ENCODE data around the gene SLC25A23.
A peak's percentile ranks its signal among the peaks of the same experiment; 100 is the strongest.

SLC25A23 gene

DNA sequence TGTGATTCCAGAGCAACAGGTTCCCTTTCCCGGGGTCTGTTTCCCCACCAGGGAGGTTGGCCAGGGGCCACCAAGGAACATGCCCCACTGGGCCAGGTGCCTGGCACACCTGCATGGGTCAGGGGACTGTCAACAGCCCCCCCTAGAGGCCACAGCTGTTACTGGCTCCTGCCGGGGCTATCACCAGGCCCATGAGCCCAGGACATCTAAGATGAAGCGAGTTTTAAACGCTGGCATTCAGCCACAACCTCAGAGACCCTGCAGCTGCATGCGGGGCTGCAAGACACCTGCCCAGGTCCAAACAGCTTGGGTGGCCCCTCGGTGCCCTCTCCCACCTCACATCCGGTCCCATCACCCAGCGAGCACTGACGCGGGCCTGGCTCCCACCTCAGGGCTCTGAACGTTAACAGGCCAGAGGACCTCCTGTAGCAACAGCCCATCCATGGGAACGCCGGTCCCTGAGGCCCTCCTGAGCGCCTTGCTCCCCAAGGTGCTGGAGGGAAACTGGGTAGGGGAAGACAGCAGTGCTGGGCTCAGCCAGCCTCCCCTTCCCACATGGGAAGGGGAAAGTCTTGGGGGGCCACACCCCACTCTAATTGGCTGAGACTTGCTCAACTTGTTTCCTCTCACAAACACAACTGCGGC lies 47.0 kb downstream of the SLC25A23 start (continued):
- TF ChIP-seq ZNF626 (tag by site-specific recombination; IDR thresholded peaks at IDR 0.05) (no peak), KLF1 (tag by site-specific recombination; IDR thresholded peaks at IDR 0.05) (no peak), ZNF529 (tag by site-specific recombination; IDR thresholded peaks at IDR 0.05; ENCODE audit: insufficient replicate concordance) (no peak), ZNF623 (tag by site-specific recombination; IDR thresholded peaks at IDR 0.05) (no peak), ZNF112 (tag by site-specific recombination; IDR thresholded peaks at IDR 0.05) (no peak), ZNF184 (tag by site-specific recombination; IDR thresholded peaks at IDR 0.05) (no peak), GFI1B (tag by site-specific recombination; IDR thresholded peaks at IDR 0.05) (no peak), ZNF335 (tag by site-specific recombination; conservative IDR thresholded peaks at IDR 0.05) (no peak), ZNF175 (tag by site-specific recombination; IDR thresholded peaks at IDR 0.05) (no peak), ZNF133 (tag by site-specific recombination; IDR thresholded peaks at IDR 0.05) (no peak), GLIS2 (tag by site-specific recombination; IDR thresholded peaks at IDR 0.05) (peak; percentile 67), ZBTB48 (tag by site-specific recombination; IDR thresholded peaks at IDR 0.05) (0 out of 2 replicates have a peak, but pooled peaks have one; percentile 20), ZNF121 (tag by site-specific recombination; IDR thresholded peaks at IDR 0.05) (no peak), RBAK (tag by site-specific recombination; IDR thresholded peaks at IDR 0.05) (no peak)
- TF ChIP-seq, protein P1, sequence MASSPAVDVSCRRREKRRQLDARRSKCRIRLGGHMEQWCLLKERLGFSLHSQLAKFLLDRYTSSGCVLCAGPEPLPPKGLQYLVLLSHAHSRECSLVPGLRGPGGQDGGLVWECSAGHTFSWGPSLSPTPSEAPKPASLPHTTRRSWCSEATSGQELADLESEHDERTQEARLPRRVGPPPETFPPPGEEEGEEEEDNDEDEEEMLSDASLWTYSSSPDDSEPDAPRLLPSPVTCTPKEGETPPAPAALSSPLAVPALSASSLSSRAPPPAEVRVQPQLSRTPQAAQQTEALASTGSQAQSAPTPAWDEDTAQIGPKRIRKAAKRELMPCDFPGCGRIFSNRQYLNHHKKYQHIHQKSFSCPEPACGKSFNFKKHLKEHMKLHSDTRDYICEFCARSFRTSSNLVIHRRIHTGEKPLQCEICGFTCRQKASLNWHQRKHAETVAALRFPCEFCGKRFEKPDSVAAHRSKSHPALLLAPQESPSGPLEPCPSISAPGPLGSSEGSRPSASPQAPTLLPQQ (tag by site-specific recombination; IDR thresholded peaks at IDR 0.05) = no peak
- TF ChIP-seq, protein P2, sequence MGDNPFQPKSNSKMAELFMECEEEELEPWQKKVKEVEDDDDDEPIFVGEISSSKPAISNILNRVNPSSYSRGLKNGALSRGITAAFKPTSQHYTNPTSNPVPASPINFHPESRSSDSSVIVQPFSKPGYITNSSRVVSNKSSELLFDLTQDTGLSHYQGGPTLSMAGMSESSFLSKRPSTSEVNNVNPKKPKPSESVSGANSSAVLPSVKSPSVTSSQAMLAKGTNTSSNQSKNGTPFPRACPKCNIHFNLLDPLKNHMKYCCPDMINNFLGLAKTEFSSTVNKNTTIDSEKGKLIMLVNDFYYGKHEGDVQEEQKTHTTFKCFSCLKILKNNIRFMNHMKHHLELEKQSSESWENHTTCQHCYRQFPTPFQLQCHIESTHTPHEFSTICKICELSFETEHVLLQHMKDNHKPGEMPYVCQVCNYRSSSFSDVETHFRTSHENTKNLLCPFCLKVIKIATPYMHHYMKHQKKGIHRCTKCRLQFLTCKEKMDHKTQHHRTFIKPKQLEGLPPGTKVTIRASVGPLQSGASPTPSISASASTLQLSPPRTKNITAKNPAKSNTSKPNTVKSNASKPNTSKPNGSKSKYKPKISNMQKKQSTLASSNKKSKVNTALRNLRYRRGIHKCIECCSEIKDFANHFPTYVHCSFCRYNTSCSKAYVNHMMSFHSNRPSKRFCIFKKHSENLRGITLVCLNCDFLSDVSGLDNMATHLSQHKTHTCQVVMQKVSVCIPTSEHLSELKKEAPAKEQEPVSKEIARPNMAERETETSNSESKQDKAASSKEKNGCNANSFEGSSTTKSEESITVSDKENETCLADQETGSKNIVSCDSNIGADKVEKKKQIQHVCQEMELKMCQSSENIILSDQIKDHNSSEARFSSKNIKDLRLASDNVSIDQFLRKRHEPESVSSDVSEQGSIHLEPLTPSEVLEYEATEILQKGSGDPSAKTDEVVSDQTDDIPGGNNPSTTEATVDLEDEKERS (tag by site-specific recombination; IDR thresholded peaks at IDR 0.05) = no peak
- TF ChIP-seq, protein P3, sequence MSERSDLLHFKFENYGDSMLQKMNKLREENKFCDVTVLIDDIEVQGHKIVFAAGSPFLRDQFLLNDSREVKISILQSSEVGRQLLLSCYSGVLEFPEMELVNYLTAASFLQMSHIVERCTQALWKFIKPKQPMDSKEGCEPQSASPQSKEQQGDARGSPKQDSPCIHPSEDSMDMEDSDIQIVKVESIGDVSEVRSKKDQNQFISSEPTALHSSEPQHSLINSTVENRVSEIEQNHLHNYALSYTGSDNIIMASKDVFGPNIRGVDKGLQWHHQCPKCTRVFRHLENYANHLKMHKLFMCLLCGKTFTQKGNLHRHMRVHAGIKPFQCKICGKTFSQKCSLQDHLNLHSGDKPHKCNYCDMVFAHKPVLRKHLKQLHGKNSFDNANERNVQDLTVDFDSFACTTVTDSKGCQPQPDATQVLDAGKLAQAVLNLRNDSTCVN (tag by site-specific recombination; optimal IDR thresholded peaks at IDR 0.05) = no peak
- TF ChIP-seq, protein P4, sequence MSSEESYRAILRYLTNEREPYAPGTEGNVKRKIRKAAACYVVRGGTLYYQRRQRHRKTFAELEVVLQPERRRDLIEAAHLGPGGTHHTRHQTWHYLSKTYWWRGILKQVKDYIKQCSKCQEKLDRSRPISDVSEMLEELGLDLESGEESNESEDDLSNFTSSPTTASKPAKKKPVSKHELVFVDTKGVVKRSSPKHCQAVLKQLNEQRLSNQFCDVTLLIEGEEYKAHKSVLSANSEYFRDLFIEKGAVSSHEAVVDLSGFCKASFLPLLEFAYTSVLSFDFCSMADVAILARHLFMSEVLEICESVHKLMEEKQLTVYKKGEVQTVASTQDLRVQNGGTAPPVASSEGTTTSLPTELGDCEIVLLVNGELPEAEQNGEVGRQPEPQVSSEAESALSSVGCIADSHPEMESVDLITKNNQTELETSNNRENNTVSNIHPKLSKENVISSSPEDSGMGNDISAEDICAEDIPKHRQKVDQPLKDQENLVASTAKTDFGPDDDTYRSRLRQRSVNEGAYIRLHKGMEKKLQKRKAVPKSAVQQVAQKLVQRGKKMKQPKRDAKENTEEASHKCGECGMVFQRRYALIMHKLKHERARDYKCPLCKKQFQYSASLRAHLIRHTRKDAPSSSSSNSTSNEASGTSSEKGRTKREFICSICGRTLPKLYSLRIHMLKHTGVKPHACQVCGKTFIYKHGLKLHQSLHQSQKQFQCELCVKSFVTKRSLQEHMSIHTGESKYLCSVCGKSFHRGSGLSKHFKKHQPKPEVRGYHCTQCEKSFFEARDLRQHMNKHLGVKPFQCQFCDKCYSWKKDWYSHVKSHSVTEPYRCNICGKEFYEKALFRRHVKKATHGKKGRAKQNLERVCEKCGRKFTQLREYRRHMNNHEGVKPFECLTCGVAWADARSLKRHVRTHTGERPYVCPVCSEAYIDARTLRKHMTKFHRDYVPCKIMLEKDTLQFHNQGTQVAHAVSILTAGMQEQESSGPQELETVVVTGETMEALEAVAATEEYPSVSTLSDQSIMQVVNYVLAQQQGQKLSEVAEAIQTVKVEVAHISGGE (tag by site-specific recombination; conservative IDR thresholded peaks at IDR 0.05; ENCODE audit: low read depth) = no peak
- TF ChIP-seq, protein P5, sequence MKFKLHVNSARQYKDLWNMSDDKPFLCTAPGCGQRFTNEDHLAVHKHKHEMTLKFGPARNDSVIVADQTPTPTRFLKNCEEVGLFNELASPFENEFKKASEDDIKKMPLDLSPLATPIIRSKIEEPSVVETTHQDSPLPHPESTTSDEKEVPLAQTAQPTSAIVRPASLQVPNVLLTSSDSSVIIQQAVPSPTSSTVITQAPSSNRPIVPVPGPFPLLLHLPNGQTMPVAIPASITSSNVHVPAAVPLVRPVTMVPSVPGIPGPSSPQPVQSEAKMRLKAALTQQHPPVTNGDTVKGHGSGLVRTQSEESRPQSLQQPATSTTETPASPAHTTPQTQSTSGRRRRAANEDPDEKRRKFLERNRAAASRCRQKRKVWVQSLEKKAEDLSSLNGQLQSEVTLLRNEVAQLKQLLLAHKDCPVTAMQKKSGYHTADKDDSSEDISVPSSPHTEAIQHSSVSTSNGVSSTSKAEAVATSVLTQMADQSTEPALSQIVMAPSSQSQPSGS (tag by site-specific recombination; IDR thresholded peaks at IDR 0.05; ENCODE audit: low read depth) = no peak
- TF ChIP-seq, protein P6, sequence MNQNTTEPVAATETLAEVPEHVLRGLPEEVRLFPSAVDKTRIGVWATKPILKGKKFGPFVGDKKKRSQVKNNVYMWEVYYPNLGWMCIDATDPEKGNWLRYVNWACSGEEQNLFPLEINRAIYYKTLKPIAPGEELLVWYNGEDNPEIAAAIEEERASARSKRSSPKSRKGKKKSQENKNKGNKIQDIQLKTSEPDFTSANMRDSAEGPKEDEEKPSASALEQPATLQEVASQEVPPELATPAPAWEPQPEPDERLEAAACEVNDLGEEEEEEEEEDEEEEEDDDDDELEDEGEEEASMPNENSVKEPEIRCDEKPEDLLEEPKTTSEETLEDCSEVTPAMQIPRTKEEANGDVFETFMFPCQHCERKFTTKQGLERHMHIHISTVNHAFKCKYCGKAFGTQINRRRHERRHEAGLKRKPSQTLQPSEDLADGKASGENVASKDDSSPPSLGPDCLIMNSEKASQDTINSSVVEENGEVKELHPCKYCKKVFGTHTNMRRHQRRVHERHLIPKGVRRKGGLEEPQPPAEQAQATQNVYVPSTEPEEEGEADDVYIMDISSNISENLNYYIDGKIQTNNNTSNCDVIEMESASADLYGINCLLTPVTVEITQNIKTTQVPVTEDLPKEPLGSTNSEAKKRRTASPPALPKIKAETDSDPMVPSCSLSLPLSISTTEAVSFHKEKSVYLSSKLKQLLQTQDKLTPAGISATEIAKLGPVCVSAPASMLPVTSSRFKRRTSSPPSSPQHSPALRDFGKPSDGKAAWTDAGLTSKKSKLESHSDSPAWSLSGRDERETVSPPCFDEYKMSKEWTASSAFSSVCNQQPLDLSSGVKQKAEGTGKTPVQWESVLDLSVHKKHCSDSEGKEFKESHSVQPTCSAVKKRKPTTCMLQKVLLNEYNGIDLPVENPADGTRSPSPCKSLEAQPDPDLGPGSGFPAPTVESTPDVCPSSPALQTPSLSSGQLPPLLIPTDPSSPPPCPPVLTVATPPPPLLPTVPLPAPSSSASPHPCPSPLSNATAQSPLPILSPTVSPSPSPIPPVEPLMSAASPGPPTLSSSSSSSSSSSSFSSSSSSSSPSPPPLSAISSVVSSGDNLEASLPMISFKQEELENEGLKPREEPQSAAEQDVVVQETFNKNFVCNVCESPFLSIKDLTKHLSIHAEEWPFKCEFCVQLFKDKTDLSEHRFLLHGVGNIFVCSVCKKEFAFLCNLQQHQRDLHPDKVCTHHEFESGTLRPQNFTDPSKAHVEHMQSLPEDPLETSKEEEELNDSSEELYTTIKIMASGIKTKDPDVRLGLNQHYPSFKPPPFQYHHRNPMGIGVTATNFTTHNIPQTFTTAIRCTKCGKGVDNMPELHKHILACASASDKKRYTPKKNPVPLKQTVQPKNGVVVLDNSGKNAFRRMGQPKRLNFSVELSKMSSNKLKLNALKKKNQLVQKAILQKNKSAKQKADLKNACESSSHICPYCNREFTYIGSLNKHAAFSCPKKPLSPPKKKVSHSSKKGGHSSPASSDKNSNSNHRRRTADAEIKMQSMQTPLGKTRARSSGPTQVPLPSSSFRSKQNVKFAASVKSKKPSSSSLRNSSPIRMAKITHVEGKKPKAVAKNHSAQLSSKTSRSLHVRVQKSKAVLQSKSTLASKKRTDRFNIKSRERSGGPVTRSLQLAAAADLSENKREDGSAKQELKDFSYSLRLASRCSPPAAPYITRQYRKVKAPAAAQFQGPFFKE (tag by site-specific recombination; IDR thresholded peaks at IDR 0.05; ENCODE audit: borderline replicate concordance) = no peak
- TF ChIP-seq, protein P7, sequence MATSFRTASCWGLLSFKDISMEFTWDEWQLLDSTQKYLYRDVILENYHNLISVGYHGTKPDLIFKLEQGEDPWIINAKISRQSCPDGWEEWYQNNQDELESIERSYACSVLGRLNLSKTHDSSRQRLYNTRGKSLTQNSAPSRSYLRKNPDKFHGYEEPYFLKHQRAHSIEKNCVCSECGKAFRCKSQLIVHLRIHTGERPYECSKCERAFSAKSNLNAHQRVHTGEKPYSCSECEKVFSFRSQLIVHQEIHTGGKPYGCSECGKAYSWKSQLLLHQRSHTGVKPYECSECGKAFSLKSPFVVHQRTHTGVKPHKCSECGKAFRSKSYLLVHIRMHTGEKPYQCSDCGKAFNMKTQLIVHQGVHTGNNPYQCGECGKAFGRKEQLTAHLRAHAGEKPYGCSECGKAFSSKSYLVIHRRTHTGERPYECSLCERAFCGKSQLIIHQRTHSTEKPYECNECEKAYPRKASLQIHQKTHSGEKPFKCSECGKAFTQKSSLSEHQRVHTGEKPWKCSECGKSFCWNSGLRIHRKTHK (tag by site-specific recombination; IDR thresholded peaks at IDR 0.05) = no peak

Measured in HEK293 (cell line).